Daoy (cell line): ENCODE measurements around the gene CASP5. TPM values are rescaled to one million over a fixed set of nuclear protein-coding genes. Genes with fewer than 3 reads are reported as not detected.
"Not testable (repeated sequence)": the region's sequence is repeated elsewhere in the genome, so short reads cannot be mapped to it uniquely, and the experiment has no call there.

Source experiments
- DNase-seq: peaks from one replicate; pipeline ENCODE4 v3.0.0-alpha.2; 2015; ENCODE audit warnings: low read depth
- total RNA-seq: library from RNA; depleted of rRNA; stranded (reverse); fragments of >200 nt; shearing (Covaris generic); gene quantifications from 2 replicates; pipeline ENCODE4 v1.2.3, GENCODE V29; 2014

Gene CASP5
- total RNA-seq, 1 experiment from 2014 or later, result not detected

DNA sequence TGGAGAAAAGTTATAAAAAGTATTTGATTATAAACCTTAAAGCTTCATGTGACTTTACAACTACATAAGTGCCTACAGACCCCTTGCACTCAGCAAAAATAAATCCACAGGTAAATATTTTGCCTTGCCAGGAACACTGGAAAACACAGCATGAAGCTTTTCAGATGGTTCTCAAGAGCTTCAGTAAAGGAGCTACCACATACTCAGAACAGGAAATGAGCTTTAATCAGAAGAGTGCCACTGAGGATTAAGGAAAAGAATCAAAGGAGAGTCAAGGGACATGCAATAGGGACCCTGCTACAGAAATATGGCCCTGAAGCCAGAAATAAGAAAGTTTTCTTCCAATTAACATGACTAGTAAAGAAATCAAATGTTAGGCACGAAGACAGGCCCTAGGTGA, 10.8 kb upstream of the CASP5 start:
- DNase-seq, result no peak

DNA sequence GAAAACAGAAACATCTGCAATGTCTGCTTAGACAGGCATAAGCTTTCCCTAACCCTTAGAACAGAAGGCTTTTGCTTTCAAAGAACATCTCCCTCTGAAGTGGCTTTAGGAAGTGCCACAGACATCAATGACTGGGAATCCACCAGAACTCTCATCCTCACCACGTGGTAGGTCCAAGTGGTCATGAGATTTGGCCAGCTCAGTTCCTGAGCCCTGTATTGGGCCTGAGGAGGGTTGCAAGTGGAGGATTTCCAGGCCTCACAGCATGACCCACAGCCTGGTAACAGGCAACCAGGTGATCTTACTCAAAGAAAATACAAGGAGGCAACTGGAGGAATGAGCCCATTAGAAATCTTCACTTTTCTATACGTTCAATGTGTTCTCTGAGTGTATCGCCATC, 10.4 kb upstream of the CASP5 start:
- no peak for DNase-seq

DNA sequence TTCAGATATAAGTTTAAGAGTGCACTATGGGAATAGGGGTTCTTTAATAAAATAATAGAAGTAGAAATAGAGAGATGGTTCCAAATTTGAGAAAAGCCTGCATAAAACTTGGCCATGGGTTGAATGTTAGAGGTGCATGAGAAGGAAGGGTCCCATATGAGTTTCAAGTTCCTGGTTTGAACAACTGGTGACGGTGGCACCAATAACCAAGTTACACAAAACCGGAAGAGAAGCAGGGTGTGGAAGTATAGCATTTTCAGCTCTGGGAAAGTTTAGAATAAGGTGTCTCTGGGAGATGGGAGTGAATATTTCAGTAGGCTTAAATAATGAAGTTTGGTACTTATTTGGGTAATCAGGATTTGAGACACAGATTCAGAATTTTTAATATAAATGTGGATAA, 9.5 kb upstream of the CASP5 start:
- DNase-seq, result no peak

DNA sequence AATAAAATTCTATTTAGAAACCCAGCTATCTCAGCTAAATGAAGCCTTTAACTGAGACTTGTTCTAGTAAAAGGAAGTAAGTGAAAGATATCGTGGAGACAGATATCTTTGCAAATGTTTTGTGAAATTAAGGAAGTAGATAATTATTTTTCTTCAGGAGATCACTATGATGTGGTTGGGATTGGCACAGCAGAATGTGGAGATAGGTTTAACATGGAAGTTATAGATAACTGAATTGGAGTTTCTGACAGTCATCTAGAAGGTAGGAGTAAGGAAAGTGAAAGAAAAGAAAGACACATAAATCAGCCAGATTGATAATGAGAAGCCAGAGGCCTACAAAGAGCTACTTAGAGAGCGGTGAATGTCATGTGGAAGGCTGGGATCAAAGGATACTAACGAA, 4.7 kb upstream of the CASP5 start:
- DNase-seq, result no peak

DNA sequence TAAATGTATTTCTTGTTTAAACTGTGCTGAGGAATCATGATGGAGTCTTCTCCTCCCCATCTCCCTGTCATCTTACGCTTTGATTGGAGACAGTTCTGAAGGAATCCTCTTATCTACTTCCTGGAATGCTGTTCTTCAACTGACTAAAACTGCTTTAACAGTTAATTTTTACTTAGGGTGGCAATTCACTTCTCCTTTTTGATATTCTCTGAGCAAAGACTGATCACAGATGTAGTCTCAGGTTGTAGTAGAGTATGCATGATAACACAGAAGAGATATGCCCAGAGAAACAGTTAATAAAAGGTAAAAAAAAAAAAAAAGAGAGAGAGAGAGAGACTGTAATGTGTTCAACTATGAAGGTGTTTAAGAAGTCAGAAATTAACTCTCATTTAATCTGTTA, 1.4 kb upstream of the CASP5 start:
- DNase-seq, result no peak

DNA sequence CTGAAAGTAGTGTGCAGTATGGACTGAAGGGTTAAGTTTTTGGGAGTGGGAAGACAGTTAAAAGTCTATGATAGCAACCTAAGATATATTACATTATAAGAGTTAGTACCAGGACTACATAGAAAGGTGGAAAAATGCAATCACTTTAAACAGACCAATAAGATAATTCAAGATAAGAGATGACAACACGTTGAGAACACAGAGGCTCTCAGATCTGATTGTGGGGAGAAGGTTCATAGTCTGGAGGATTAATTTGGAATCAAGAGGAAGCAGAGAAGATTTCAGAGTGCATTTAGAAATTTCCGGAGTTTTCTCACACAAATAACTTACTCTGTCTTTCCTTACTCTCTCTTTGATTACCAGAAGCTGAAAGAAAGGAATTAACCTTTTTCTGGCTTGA, 441 bp downstream of the CASP5 start:
- no peak for DNase-seq

DNA sequence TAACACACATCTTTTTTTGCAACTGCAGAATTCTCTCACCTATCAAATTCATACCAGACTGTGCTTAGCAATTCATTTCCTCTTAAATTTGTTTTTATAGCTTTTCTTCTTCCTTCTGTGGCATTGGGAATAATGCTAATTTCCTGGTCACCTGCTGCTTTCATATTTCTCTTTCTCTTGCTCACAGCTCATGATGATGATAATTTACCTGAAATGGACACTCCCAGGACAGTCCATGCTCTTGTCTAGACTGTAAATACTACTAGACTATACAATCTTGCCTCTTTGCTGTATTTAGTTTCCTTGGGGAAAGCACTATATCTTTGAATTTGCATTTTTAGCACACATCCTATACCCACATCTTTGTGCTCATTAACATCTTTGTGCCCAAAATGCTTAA, 15.5 kb downstream of the CASP5 start:
- no peak for DNase-seq

DNA sequence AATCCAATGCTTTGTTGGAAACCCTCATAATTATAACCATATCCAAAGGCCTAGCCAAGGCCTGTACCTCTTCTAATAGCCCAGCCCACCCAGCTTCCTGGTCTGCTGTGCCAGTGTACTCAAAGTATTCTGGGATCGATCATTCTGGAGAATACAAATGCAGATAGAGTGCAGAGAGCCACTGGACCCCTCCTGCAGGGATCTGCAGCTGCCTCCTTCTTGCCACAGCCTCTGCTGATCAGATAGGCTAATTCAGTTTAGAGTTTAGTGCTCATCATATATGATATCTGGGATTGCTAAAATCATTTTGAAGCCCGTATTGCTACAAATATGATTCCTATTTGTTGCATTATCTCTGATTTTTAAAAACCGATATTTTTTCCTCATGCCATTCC, 17.5 kb downstream of the CASP5 start:
- no peak for DNase-seq

DNA sequence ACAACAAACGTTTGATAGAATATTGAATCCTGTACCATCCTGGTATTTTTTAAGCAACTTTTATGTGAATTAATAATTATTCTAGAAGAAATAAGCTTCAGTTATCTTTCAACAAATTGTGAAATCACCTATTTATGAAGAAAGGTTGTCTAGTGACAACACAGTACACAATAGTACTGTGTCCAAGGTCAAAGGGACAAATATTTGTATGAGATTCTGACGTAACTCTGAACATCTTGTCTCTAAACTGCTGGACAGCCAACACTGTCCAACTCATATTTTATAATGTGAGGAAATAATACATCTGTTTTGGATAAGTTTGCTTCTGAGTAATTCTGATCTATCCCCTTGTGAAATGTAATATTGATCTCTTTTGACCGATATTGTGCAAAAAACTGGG, 18.9 kb downstream of the CASP5 start:
- no peak for DNase-seq

DNA sequence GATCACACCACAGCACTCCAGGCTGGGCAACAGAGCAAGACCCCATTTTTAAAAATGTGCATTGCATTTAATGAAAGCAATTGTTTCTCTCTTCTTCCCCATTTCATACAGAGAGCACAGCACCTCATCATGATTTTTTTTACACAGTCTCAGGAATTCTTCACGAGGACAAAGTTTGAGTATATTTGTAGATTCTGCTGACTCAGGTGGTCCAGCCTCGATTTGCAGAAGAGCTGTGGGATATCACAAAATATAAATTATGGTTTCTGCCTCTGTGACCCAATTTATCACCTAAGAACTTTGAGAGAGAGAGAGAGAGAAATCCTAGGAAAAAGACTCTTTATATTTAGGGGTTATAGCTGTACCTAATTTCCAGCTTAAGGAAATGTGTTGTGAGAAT, 19.8 kb downstream of the CASP5 start:
- DNase-seq, result no peak

DNA sequence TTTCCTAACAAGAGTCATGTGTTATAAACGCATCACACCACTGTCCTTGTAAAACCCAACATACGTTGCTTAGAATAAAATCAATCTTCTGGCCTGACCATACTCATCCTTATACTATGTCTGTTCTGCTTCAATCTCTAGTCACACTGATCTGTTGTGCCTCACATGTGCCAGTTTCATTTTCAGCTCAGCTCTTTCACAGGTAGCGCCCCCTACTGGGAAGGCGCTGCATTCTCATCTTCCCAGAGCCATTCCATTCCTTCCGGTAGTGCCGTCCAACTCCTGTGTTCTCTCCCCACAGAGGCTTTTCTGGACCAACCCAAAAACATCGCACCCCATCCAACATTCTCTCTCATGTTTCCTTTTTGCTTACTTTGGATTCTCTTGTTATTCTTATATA, 22.2 kb downstream of the CASP5 start:
- peak; percentile 17 for DNase-seq

DNA sequence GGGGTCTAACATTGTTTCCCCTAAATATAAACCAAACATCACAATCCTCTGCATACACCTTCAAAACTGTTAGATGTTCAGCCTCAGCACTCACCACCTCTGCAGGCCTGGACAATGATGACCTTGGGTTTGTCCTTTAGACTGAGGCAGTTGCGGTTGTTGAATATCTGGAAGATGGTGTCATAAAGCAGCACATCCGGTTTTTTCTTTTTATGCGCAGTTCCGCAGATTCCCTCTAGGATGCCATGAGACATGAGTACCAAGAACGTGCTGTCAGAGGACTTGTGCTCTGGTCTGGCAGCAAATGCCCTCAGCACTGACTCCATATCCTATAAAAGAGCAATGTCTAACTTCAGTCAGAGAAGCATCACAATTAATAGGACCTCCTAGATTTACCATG, 22.8 kb downstream of the CASP5 start:
- DNase-seq, result peak; percentile 13

DNA sequence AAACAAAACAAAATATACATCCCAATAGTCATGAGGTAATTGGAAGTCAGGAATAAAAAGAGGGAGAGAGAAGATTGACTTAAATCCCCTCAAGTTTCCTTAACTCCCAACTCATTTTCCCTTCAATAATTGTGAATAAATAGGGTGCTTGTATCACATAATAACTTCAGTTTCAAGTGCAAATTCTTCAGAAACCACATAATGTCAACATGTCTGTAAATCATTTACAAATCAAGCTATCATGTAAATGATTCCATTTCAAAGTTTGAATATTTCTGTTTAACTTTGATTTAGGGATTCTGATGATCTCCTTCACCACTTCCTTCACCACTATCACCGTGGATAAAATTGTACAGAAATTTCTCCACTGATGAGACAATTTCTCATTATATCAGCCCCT, 23.2 kb downstream of the CASP5 start:
- DNase-seq, result no peak

DNA sequence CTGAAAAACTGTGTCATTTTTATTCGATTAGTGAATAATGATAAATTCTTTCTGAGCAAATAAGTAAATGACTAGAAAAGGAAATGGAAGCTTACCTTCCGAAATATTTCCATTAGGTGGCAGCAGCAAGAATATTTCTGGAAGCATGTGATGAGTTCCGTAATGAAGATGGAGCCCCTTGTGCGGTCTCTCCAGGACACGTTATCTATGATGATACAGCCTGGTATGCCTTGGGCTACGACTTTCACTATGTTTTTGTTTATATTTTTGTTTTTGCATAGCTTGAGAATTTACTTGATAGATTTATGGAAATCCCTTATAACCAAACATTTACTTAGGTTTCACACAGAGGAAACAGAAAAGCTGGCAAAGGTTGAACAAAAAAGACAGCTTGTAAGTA, 25.7 kb downstream of the CASP5 start:
- DNase-seq, result peak; percentile 22

DNA sequence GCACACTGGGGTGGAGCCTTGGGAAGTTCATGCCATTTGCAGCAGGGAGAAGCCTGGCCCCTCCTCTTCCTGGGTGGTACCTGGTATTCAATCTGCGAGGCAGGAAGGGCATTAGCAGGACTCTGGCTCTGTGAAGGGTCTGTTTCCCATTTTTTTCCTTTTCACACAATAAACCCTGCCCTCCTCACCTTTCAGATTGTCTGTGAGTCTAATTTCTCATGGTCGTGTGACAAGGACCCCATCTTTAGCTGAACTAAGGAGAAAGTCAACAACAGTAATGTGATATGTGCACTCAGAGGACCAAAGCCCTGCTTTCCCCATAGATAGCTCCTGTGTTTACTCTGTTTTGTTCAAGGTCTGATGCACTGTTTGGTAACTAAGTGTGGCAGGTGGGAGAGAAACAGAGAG, 28.0 kb downstream of the CASP5 start:
- no peak for DNase-seq

DNA sequence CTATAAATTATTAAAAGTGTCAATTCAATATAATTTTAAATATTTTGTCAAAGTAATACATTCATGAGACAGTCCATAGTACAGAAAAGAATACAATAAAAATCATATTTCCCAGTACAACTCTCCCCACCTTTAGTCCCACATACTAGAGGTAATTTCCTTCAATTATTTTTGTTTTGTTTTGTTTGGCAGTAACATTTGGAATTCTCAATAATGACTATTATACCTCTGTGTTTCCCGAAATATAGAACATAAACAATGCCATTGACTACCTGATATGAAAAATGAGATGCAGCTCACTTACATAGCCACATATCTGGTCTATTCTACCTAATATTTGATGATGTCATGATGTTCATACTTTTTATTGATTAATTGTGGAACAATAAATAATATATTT, 30.2 kb downstream of the CASP5 start:
- DNase-seq, result no peak

DNA sequence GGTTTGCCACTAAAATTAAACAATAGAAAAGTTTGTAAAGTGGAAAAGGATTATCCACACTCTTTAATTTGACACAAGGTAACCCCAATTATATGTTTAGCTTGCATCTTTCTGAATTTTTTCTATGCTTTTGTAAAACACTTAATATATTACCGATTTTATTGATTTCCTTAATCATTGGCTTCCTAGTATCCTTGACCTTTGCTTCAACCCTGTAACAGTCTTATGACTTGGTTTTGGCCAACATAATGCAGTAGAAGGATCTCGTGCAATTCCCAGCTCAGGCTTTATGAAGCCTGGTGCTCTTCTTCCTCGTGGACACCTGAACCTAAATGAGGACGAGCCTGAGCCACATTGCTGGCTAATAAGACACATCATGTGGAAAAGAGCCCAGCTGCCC, 31.0 kb downstream of the CASP5 start:
- no peak for DNase-seq

DNA sequence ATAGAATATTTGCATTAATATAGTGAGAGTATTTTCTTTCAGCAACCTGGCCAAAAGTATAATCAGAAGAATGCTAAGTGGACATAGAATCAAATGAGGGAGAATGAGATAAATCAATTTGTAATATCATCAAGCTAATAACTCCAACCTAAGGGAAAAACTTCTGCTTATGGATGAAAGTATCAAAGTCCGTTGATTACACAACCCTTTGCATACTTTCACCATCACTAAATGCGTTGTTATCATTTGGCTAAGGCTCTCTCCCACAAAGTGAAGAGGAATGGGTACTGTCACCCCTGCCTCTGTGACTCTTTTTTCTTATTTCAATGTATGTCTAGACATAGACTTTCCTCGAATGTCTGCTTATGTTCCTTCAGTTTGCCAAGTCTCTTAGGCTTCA, 38.2 kb downstream of the CASP5 start:
- no peak for DNase-seq

DNA sequence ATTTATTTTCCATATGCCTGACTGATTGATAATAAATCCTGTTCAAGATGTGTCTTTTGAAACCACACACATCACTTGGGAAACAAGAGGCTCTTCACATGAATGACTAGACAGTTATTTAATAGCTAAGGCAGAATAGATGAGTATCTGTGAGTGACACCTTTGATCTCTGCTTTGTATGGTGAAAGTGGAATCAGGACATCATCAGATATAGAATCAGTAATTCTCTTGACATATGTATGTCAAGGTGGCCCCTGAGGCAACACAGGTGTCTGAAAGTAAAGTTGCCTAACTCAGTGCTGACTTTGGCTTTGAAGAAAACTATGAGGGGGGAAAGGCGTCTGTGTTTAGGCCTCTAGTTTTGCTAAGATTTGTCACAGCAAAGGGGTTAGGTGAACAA, 43.1 kb downstream of the CASP5 start:
- no peak for DNase-seq

DNA sequence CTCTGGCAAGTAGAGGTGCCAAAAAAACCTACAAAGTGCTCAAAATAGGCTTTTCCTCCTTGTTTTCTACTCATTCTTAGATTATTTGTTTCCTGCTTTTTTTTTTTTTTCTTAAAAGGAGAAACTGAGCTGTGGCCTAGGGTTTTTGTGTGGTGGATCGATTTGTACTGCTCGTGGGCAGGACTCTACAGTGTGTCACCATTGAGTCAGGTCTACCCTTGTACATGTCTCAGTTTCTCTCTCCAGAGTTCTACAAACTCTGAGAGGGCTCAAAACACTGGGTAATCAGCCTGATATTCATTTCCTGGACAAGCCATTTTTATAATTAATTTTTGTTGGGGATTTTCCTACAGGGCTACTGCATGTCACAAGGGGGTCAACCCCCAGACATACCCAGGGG, 49.4 kb downstream of the CASP5 start:
- DNase-seq, result no peak

DNA sequence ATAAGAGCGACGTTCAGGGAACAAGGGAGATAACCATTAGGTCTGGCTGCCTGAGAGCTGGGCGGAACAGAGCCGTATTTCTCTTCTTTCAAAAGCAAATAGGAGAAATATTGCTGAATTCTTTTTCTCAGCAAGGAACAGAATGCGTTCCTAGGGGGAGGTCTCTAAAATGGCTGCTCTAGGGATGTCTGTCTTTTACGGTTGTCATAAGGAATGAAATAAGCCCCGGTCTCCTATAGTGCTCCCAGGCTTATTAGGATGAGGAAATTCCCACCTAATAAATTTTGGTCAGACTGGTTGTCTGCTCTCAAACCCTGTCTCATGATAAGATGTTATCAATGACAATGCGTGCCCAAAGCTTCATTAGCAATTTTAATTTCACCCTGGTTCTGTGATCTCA, 50.0 kb downstream of the CASP5 start:
- not testable (repeated sequence) for DNase-seq

DNA sequence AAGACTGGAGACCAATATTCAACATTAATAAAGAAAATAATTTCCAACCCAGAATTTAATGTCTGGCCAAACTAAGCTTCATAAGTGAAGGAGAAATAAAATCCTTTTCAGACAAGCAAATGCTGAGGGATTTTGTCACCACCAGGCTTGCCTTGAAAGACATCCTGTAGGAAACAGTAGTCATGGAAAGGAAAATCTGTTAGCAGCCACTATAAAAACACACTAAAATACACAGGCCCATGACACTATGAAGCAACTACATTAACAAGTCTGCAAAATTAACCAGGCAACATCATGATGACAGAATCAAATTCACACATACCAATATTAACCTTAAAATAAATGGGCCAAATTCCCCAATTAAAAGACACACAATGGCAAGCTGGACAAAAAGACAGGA, 52.2 kb downstream of the CASP5 start:
- no peak for DNase-seq

DNA sequence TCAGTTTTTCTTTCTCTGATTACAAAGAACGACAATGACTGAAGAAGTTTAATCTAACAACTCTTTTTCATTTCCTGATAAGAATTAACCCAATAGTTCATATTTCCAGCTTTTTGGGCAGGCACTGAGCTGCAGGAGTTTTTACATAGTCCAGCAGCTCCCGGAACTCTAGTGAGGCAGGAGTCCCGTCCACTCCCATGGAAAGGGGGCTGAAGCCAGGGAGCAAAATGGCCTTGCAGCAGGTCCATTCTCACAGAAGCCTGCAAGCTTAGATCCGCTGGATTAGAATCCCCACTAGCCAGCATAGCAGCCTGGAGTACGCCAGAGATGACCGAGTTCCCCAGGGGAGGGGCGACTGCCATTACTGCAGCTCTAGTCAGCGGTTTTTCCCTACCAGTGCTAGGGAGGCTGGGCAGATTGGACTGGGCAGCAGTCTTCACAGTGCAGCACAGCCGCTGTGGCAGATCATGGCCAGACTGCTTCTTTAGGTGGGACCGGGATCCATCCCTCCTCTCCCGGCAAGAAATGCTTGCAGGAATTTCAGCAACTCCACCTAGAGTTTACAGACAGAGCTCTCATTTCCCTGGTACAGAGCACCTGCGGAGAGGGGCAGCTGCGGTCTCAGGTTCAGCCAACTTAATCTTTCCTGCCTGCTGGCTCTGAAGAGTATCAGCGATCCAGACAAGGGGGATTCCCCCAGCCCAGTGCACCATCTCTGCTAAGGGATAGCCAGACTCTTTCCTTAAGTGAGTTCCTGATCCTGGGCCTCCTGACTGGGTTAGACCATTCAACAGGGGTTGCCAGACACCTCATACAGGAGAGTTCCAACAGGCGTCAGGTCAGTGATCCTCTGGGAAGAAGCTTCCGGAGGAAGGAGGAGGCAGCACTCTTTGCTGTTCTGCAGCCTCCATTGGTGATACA, 53.9 kb downstream of the CASP5 start:
- peak; percentile 47 for DNase-seq

DNA sequence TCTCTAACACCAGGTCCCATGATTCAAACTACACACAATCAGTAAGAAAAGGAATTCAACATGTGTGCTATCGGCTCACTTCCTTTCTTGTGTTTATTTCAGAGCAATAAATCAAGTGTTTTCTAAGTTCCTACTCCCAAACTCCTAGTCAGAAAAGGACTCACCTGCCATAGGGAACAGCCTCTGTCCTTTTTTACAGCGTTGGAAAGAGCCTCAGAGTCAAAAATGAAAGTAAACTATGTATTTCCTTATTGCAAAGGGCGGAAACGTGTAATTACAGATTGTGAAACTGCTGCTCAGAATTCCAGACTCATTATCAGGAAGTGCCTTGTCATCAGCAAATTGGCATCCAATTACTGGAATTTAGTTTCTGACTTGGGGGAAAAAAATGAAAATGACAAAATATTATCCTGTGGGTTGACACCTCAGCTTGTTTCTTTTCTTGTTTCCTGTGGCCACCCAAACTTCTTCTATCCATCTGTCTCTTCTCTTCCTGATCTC, 54.6 kb downstream of the CASP5 start, which contains the start of gene CASP4:
CASP4 (minus strand) TSS at position 220 of the 501 bp plus-strand sequence; CDS start at position 171, 49 bp downstream.
- DNase-seq, result peak; percentile 77
